CD4-positive, alpha-beta T cell treated with Interleukin-4 for 4 hours (primary cell): Measurements from ENCODE around the gene KLF5.

ENCODE experiments used
- DNase-seq: peaks from one replicate; pipeline ENCODE4 v3.0.0-alpha.2; 2020

The KLF5 gene

GRCh38 chr13:73060251-73061160 is 1.7 kb downstream of the KLF5 start:
- DNase-seq: no peak

DNA sequence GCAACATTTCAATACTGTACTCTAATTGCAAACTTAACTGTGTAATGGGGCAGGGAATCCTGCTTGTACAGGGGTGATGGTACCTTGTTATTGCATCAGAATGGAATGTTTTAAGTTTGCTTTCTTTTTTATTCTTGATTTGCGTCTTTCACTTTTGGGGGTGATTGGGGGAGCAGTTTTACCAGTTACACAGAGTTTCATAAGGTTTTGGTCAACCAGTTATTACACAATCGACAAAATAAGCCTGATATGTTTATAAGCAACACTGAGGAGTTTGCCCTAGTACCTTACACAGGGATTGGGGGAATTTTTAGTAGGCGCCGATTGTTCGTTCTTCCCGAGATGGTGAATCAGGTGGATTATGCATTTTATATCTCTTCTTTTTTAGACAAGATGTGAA is 2.7 kb downstream of the KLF5 start:
- no peak for DNase-seq

DNA sequence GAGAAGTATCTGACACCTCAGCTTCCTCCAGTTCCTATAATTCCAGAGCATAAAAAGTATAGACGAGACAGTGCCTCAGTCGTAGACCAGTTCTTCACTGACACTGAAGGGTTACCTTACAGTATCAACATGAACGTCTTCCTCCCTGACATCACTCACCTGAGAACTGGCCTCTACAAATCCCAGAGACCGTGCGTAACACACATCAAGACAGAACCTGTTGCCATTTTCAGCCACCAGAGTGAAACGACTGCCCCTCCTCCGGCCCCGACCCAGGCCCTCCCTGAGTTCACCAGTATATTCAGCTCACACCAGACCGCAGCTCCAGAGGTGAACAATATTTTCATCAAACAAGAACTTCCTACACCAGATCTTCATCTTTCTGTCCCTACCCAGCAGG is 3.1 kb downstream of the KLF5 start:
- no peak for DNase-seq

DNA sequence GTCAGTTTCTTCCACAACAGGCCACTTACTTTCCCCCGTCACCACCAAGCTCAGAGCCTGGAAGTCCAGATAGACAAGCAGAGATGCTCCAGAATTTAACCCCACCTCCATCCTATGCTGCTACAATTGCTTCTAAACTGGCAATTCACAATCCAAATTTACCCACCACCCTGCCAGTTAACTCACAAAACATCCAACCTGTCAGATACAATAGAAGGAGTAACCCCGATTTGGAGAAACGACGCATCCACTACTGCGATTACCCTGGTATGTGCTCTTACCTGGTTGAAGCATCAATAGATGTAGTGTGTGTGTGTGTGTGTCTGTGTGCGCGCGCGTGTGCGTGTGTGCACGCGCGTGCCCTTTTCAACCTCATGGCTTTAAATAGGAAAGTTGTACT is 3.7 kb downstream of the KLF5 start:
- no peak for DNase-seq

- no peak for DNase-seq
Measured at GRCh38 chr13:73063166-73063565, 4.4 kb downstream of the KLF5 start.

- no peak for DNase-seq
Measured at GRCh38 chr13:73065036-73065435, 6.2 kb downstream of the KLF5 start.

DNA sequence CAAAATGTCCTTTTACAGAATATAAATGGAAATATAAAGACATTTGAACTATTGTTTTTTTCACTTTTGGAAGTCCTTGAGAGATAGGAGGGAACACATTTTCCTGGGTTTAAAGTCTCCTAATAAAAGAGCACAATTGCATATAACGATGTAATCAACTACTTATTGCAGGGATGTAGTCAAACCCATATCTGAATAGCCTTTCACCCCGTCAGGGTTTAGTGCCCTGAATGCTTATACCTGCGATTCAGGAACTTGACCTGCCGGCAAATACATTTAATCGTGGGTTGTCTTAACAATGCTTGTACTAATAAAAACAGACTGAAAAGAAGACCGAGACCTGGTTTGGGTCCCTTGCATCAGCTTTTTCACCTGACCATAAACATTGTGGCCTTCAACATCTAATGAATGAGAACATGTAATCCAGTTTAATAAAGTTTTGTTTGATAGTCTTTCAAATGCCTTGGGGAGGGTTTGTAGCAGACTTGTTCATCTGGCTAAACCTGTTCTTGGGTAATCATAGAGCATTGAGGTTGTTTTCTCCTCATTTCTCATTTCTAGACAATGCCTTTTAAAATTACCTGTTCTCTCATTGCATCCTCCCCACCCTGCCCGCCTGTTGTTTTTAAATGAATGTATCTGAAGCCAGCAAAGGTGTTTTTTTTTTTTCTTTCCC is 7.0 kb downstream of the KLF5 start:
- no peak for DNase-seq

DNA sequence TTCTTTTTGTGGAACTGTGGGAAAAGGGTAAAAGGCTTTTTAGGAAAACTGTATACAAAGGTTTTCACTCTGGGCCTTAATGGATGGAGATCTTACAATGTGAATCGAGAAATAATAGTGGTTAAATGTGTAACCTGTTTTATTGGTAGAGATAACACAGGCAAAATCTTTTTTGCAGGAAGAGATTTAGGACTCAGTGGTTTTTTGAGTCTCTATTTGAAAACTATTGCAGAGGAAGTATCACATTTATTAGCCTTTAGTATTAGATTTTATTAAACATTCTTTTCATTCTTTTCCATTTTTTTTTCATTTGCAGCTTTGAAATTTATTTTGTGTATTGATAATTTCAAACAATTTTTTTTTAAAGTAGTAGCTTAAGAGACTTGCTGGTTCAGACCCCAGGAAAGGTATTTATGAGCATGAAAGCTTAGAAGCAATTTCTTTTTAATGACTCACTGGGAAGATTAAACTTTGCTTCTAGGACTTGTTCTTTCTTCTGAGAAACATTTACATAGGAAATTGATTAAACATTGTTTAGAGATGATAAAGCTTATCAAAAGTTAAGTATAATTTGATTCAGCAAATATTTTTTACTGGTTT is 10.5 kb downstream of the KLF5 start:
- DNase-seq: no peak

- no peak for DNase-seq
Measured at GRCh38 chr13:73070451-73071098, 11.8 kb downstream of the KLF5 start.

DNA sequence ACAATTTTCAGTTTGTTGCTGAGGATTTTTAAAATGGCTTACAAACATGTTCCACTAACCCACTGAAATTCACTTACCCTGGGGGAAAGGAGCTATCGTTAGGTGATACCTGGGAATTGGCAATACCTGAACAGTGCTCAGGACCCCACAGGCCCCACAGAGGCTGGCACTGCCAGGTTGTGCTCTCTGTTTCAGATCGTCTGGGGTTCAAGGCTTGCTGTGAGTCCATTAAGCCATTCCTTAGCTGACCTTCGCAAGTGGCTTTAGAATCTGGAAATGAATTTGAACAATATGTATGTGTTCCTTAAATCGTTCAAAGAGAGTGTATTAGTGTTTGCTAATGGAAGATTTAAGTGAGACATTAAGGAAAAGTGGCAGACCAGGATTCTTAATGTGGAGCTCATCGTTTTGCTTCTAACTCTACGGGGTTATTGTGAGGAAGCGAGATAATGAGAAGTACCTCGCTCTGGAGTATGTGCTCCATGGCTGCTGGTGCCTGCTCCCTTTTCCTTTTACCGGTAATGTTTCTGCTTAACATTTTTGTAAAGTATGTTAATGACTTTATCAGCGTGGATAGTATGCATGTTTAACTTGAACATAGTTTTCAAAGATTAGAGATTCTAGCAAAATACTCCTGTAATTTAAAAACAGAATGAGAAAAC is 13.6 kb downstream of the KLF5 start:
- DNase-seq: no peak

DNA sequence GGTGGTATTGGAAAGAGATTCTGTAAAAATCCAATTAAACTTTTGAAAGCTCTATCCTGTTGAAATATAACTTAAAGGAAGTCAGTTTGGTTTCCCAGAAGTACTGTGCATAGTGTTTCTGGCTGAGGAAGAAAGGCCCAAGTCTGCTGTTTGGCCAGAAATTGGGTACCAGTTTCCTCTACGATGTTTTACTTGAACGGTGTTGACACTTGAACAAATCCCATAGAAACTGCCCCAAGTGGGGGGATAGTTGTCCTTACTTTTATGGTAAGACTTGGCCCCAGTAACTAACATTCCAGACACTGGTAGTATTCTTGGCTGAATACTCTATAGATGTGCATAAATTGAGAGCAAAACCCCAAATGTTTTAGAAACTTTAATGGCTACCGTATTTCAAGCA is 14.2 kb downstream of the KLF5 start:
- no peak for DNase-seq

- DNase-seq: no peak
Measured at GRCh38 chr13:73074014-73074413, 15.2 kb downstream of the KLF5 start.

DNA sequence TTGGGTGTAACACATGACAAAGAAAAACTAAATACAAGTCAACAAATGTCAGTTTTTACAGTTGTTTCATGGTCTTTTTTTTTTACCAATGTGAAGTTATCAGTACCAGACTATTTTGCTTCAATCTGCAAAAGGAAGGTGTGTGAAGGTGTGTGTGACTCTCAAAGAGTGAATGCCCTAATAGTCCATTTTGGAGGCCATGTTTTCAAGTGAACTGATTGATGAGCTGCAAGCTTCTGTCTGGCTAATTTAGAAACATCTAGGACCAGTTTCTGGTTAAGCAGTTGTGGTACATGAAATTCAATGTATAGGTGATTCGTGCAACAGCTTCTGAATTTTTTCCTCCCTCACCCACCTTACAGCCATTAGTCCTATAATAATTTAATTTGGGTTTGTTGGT is 16.1 kb downstream of the KLF5 start:
- no peak for DNase-seq

- DNase-seq: no peak
Measured at GRCh38 chr13:73075546-73075945, 16.7 kb downstream of the KLF5 start.

DNA sequence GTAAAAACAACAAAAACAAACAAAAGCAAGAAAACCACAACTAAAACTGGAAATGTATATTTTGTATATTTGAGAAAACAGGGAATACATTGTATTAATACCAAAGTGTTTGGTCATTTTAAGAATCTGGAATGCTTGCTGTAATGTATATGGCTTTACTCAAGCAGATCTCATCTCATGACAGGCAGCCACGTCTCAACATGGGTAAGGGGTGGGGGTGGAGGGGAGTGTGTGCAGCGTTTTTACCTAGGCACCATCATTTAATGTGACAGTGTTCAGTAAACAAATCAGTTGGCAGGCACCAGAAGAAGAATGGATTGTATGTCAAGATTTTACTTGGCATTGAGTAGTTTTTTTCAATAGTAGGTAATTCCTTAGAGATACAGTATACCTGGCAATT is 17.1 kb downstream of the KLF5 start:
- DNase-seq: no peak

GRCh38 chr13:73077865-73078264 is 19.1 kb downstream of the KLF5 start:
- DNase-seq: no peak

- no peak for DNase-seq
Measured at GRCh38 chr13:73079359-73079758, 20.6 kb downstream of the KLF5 start.

- DNase-seq: no peak
Measured at GRCh38 chr13:73081256-73081915, 22.6 kb downstream of the KLF5 start.

GRCh38 chr13:73082471-73082870 is 23.7 kb downstream of the KLF5 start:
- DNase-seq: no peak

DNA sequence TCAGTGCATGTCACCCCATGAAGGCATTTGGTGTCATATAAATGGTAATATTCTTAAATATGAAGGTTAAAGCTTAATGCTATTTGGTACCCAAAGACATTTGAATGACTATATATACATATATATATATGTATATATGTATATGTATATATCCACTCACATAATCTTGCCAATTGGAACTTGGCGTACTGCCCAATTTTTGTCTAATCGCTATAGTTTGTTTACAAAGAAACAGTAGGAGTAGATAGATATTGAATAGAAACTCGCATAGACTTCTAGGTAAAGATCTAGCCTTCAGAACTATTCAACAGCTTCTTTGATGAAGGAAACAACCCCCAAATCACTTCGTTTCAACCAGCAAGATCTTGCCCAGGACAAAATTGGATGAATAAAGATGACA is 24.1 kb downstream of the KLF5 start:
- no peak for DNase-seq

- no peak for DNase-seq
Measured at GRCh38 chr13:73088332-73088935, 29.6 kb downstream of the KLF5 start.

GRCh38 chr13:73089213-73089612 is 30.4 kb downstream of the KLF5 start:
- no peak for DNase-seq
